GM19467 (cell line): Measurements from ENCODE around the gene RETN.

Experiments used
- ATAC-seq: cut with Tn5 transposase; IDR thresholded peaks from one replicate; pipeline ENCODE4 v1.9.1; 2021; ENCODE audit warnings: mild to moderate bottlenecking, moderate library complexity; ENCODE audit not compliant: unreplicated experiment

RETN gene

DNA sequence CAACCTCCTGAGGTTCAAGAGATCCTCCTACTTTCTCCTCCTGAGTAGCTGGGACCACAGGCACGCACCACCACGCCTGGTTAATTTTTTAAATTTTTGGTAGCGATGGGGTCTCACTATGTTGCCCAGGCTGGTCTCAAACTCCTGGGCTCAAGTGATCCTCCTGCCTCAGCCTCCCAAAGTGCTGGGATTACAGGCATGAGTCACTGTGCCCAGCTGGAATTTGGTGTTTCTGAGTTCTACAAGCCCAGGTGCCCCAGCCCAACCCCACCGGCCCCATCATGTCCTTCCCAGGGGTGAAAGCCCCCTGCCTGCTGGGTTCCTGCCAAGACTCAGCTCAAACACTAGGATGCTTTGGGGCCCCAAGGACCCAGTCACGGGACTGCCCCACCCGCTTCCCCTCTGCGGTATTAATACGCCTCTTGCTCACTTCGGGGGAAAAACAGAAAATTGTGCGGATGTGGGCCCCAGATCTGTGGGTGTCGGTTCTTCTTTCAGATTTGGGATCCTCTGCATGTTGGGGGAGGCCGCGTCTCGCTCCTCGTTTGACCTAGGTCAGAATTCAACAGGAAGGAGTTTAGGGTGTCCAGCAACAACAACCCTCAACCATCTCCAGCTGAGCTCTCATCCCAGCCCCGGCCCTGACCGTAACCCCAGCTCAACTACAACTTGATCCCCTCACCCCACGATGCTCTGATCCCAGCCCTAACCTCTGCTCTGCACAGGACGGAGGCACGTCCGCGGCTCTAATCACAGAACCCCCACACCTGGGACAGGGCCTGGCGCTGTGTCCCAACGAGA is 36.7 kb downstream of the RETN start:
- ATAC-seq: peak; percentile 41

DNA sequence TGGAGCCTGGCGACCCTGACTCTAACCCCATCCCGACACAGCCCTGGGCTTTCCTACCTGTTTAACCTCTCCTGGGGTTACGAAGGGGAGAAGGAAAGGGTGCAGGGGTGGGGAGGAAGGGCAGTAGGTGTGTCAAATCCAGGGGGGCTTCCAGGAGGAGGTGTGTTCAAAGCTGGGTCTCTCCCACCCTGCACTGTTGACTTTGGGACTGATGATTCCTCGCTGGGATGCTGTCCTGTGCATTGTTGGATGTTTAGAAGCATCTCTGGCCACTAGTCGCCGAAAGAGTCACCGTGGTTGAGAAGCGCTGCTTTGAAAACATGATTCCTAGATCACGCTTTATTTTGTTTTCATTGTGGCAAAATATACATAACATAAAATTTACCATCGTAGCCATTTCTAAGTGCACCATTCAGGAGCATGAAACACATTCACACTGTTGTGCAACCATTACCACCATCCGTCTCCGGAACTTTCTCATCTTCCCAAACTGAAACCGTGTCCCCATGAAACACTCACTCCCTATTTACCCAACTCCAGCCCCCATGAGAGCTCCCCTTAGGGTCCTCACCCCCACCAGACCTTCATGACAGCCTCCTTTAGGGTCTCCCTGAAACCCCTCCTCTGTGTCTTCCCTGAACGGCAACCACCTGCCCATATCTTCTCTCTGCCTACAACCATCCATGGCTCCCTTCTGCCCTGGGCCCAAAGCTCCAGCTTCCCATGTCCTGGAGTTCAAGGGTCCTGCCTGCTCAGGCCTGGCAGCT is 37.5 kb downstream of the RETN start:
- no peak for ATAC-seq

DNA sequence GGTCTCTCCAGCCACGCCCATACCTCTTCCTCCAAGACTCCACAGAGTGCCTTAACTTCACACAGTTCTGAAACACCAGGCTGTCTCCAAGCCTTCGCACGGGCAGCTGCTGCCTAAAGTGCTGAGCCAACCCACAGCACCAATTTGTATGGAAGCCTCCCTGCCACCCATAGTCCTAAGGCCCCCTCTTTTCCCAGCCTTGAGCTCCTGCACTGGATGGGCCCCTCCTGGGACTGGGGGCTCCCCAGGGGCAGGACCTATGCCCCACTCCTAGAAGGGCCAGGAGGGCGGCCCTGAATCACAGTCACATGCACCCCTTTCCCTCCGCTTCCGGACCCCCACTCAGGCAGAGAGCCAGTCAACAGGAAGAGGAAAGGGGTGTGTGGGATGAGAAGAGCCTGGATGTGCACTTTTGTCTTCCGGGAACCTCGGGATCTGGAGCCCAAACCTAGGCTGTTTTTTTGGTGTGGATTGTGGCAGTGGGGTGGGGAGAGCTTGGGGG is 38.2 kb downstream of the RETN start:
- no peak for ATAC-seq

DNA sequence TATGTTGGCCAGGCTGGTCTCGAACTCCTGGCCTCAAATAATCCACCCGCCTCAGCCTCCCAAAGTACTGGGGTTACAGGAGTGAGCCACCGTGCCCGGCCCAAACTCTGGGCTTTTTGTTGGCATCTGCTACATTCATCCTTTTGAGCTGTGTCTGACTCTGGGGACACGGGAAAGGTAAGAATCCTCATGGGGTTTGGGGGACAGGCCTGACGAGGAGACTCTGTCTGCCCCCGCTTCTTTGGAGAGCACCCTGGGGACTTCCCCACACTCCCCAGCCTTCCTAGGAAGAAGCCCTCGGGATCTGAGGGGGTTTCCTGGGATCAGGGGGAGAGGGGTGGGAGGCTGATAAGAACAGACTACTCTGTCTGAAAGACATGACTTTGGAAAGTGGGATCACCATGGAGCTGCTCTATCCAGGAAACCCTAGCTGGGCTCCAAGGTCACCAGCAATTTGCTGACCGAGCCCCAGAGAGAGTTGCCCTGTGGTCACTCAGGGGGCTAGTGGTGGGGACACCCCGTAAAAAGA is 41.1 kb downstream of the RETN start:
- no peak for ATAC-seq

DNA sequence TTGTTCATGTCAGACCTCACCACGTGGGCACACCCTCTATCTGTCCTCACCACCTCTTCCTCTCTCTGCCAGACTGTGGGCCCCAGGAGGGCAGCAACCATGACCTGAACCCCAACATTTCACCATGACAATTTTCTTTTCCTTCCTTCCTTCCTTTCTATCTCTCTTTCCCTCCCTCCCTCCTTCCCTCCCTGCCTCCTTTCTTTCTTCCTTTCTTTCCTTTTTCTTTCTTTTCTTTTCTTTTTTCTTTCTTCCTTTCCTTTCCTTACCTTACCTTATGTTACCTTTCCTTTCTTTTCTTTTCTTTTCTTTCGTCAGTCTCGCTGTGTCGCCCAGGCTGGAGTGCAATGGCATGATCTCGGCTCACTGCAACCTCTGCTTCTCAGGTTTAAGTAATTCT is 41.8 kb downstream of the RETN start:
- no peak for ATAC-seq

DNA sequence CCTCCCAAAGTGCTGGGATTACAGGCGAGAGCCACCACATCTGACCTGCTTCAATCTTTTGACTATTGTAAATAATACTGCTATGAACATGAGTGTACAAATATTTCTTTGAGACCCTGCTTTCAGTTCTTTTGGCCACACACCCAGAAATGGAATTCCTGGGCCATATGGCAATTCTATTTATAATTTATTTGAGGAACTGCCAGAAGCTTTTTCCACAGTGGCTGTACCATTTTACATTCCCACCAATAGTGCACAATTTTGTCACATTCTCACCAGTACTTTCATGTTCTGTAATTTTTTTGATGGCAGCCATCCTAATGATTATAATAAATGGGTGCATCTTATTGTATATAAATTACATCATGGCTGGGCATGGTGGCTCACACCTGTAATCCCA is 46.8 kb downstream of the RETN start:
- no peak for ATAC-seq

DNA sequence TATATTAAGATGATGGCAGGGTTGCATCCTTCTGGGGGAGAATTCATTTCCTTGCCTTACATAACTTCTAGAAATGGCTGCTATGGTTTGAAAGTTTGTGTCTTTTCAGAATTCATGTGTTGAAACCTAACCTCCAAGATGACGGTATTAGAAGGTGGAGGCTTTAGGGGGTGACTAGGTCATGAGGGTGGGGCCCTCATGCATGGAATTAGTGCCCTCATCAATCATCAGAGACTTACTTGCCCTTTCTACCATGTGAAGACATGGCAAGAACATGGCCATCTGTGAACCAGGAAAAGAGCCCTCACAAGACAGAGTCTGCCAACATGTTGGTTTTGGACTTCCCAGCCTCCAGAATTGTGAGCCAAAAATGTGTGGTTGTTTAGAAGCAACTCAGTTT is 47.9 kb downstream of the RETN start:
- ATAC-seq: no peak

DNA sequence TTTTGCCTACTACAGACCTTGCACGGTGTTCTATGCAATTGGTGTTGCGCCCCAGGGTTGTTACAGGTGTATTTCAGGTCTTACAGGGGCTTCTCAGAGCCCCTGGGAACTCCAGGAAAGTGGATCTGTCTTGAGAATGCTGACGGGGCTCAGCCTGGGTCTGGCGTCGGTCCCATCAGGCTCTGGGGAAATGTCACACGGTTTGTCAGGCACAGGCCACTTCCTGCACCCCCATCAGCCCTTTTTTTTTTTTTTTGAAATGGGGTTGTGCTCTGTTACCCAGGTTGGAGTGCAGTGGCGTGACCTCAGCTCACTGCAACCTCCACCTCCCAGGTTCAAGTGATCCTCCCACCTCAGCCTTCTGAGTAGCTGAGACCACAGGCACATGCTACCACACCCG is 49.8 kb downstream of the RETN start:
- no peak for ATAC-seq
